K562 (cell line): ENCODE data around the gene ARMC7. TPM values are rescaled to one million over a fixed set of nuclear protein-coding genes. Genes with fewer than 3 reads are reported as not detected.
A peak's percentile ranks its signal among the peaks of the same experiment; 100 is the strongest.

Experiments
- DPF2 ChIP-seq: fragments of 450-650 bp; IDR thresholded peaks from 2 replicates; pipeline ENCODE4 v1.6.1; 2016
- EHMT2 ChIP-seq: fragments of 450-650 bp; IDR thresholded peaks from 2 replicates; pipeline ENCODE4 v1.6.1; 2018; ENCODE audit warnings: antibody characterized with exemption
- ETV1 ChIP-seq: fragments of 450-650 bp; conservative IDR thresholded peaks from 2 replicates; pipeline ENCODE4 v1.6.1; 2016; ENCODE audit warnings: missing genetic modification characterization, control low read depth, low read depth, missing compliant biosample characterization
- HNRNPL ChIP-seq: fragments of 200-400 bp; formaldehyde crosslinking; IDR thresholded peaks from 2 replicates; pipeline ENCODE4 v1.6.1; 2017; ENCODE audit warnings: low read depth, mild to moderate bottlenecking, low read length
- JUND ChIP-seq, 2 experiments: IDR thresholded peaks; 2 replicates in 1 of 2; 3 replicates in 1 of 2; pipeline ENCODE4 v1.6.1; 2011; ENCODE audit warnings: borderline replicate concordance in 2 of 2, low read depth in 2 of 2, low read length in 2 of 2, improper control_type of control experiment in 1 of 2, missing biosample characterization in 1 of 2, missing genetic modification characterization in 1 of 2, missing genetic modification reagents in 1 of 2
- KDM1A ChIP-seq, 2 experiments: fragments of 450-650 bp; IDR thresholded peaks; 2 replicates each; pipeline ENCODE4 v1.6.1; 2016; ENCODE audit warnings: mild to moderate bottlenecking in 2 of 2
- NCOA2 ChIP-seq, 2 experiments: fragments of 450-650 bp; IDR thresholded peaks; 2 replicates each; pipeline ENCODE4 v1.6.1; 2018; ENCODE audit warnings: mild to moderate bottlenecking in 2 of 2, moderate library complexity in 1 of 2; ENCODE audit not compliant: partially characterized antibody in 2 of 2
- NR1H2 ChIP-seq: sonication (generic); formaldehyde crosslinking; IDR thresholded peaks from 2 replicates; pipeline ENCODE4 v1.4.0; 2020; ENCODE audit warnings: mild to moderate bottlenecking, missing genetic modification reagents
- PURB ChIP-seq: sonication (generic); formaldehyde crosslinking; IDR thresholded peaks from 2 replicates; pipeline ENCODE4 v1.9.0; 2021; ENCODE audit warnings: low read depth, mild to moderate bottlenecking, missing genetic modification reagents
- SMC3 ChIP-seq: conservative IDR thresholded peaks from 2 replicates; pipeline ENCODE4 v1.6.1; 2011; ENCODE audit warnings: low read depth, low read length, improper control_type of control experiment; ENCODE audit not compliant: insufficient read depth
- ZNF146 ChIP-seq: IDR thresholded peaks from one replicate; pipeline ENCODE4 v1.6.1; 2018; ENCODE audit warnings: missing compliant biosample characterization; ENCODE audit not compliant: unreplicated experiment
- ZNF57 ChIP-seq: fragments of 450-650 bp; formaldehyde crosslinking; IDR thresholded peaks from 2 replicates; pipeline ENCODE4 v1.4.0; 2020; ENCODE audit warnings: mild to moderate bottlenecking, moderate library complexity
- ZNF699 ChIP-seq: fragments of 250-450 bp; sonication (Bioruptor Pico); IDR thresholded peaks from 2 replicates; pipeline ENCODE4 v1.8.0; 2021; ENCODE audit warnings: mild to moderate bottlenecking, moderate library complexity; ENCODE audit not compliant: insufficient replicate concordance
- polyA plus RNA-seq, 8 experiments: library from polyadenylated mRNA; depleted of rRNA in 4 of 8; stranded (reverse) in 5 of 8; unstranded in 3 of 8; fragments of >200 nt; fragmentation: Nextera tagmentation in 2 of 8; fragmentation: Illumina TruSeq in 1 of 8; extraction: Ambion mirVana in 2 of 8; extraction: Trizol in 1 of 8; gene quantifications; 2 replicates each; pipeline versions ENCODE4 v1.2.1 to v1.2.3, GENCODE V29; 2011 to 2014; ENCODE audit warnings: inconsistent platforms in 1 of 8, missing spikeins in 1 of 8
- total RNA-seq, 7 experiments: library from RNA; depleted of rRNA in 6 of 7; stranded (reverse); fragments of >200 nt in 6 of 7; fragmentation: Illumina TruSeq in 2 of 7; extraction: Trizol in 2 of 7; gene quantifications; 2 replicates each; pipeline versions ENCODE4 v1.2.1 to v1.2.3, GENCODE V29; 2011 to 2021; ENCODE audit warnings: low replicate concordance in 1 of 7
- TF ChIP-seq, protein P1 (sequence below): fragments of 450-650 bp; IDR thresholded peaks from 2 replicates; pipeline ENCODE4 v1.6.1; 2016; ENCODE audit warnings: low read depth
- TF ChIP-seq, protein P2 (sequence below): sonication (generic); formaldehyde crosslinking; IDR thresholded peaks from 2 replicates; pipeline ENCODE4 v1.8.0; 2022; ENCODE audit warnings: missing genetic modification reagents, mild to moderate bottlenecking, borderline replicate concordance
- TF ChIP-seq, protein P3 (sequence below), 2 experiments: fragments of 450-650 bp; conservative IDR thresholded peaks; 2 replicates each; pipeline ENCODE4 v1.6.1; 2017; ENCODE audit warnings: mild to moderate bottlenecking in 2 of 2, moderate library complexity in 2 of 2

Gene ARMC7
- total and polyA plus RNA-seq, 9 of the 15 experiments (the other 6 are each of a cell fraction or from before 2014, with no cell fraction given): 1.4 to 15.2 (median 5.9) TPM

DNA sequence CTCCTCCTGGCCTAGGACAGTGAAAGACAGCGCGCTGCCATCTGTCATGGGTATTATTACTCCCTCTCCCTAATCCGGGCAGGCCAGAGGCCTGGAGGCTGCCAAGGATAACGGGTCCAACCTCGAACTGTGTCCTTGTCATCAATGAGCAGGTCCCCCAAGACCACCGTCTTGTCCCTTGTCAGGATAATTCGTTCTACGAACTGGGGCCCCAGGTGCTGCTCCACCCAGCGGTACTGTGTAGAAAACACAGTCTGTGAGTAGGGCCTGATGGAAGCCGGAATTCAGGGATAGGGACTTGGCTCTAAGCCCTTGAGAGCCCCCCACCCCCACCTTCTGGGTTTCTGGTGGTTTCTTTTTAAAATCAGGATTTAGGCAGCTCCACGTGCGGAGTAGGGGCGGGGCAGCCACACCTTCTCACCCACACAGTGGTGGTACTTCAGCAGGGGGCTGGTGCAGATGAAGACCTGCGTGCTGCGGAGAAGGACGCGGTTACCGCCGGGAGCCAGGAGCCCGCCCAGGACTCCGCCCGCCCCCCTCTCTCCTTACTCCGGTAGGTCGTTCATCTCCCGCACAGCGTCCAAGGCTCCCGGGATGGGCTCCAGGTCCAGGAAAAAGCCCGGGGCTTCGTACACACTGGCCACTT, 21.0 kb downstream of the ARMC7 start (continued):
- no peak for TF ChIP-seq ZNF699 (CRISPR knock-in tag)
- peak; percentile 61 for TF ChIP-seq SMC3
- TF ChIP-seq ZNF57: no peak
- 0 out of 4 replicates have a peak, but pooled peaks of 1 of the 2 experiments have one; percentile 10 for TF ChIP-seq KDM1A (IDR thresholded peaks at IDR 0.05)
- TF ChIP-seq ZNF146 (CRISPR knock-in tag): peak; percentile 18
- no peak for TF ChIP-seq PURB (CRISPR knock-in tag)
- no peak for TF ChIP-seq DPF2
- TF ChIP-seq NCOA2 (IDR thresholded peaks at IDR 0.05; ENCODE audit: partially characterized antibody in 2 of 2): no peak
- TF ChIP-seq, protein P1, sequence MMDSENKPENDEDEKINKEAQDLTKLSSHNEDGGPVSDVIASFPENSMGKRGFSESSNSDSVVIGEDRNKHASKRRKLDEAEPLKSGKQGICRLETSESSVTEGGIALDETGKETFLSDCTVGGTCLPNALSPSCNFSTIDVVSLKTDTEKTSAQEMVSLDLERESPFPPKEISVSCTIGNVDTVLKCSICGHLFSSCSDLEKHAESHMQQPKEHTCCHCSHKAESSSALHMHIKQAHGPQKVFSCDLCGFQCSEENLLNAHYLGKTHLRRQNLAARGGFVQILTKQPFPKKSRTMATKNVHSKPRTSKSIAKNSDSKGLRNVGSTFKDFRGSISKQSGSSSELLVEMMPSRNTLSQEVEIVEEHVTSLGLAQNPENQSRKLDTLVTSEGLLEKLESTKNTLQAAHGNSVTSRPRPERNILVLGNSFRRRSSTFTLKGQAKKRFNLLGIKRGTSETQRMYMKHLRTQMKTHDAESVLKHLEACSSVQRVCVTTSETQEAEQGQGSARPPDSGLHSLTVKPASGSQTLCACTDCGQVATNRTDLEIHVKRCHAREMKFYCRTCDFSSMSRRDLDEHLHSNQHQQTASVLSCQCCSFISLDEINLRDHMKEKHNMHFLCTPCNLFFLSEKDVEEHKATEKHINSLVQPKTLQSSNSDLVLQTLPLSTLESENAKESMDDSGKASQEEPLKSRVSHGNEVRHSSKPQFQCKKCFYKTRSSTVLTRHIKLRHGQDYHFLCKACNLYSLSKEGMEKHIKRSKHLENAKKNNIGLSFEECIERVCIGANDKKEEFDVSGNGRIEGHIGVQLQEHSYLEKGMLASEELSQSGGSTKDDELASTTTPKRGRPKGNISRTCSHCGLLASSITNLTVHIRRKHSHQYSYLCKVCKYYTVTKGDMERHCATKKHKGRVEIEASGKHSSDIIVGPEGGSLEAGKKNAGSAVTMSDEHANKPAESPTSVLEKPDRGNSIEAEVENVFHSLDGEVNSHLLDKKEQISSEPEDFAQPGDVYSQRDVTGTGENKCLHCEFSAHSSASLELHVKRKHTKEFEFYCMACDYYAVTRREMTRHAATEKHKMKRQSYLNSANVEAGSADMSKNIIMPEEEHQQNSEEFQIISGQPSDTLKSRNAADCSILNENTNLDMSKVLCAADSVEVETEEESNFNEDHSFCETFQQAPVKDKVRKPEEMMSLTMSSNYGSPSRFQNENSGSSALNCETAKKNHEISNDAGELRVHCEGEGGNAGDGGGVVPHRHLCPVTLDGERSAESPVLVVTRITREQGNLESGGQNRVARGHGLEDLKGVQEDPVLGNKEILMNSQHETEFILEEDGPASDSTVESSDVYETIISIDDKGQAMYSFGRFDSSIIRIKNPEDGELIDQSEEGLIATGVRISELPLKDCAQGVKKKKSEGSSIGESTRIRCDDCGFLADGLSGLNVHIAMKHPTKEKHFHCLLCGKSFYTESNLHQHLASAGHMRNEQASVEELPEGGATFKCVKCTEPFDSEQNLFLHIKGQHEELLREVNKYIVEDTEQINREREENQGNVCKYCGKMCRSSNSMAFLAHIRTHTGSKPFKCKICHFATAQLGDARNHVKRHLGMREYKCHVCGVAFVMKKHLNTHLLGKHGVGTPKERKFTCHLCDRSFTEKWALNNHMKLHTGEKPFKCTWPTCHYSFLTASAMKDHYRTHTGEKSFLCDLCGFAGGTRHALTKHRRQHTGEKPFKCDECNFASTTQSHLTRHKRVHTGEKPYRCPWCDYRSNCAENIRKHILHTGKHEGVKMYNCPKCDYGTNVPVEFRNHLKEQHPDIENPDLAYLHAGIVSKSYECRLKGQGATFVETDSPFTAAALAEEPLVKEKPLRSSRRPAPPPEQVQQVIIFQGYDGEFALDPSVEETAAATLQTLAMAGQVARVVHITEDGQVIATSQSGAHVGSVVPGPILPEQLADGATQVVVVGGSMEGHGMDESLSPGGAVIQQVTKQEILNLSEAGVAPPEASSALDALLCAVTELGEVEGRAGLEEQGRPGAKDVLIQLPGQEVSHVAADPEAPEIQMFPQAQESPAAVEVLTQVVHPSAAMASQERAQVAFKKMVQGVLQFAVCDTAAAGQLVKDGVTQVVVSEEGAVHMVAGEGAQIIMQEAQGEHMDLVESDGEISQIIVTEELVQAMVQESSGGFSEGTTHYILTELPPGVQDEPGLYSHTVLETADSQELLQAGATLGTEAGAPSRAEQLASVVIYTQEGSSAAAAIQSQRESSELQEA: no peak
- TF ChIP-seq EHMT2: no peak
- TF ChIP-seq, protein P2, sequence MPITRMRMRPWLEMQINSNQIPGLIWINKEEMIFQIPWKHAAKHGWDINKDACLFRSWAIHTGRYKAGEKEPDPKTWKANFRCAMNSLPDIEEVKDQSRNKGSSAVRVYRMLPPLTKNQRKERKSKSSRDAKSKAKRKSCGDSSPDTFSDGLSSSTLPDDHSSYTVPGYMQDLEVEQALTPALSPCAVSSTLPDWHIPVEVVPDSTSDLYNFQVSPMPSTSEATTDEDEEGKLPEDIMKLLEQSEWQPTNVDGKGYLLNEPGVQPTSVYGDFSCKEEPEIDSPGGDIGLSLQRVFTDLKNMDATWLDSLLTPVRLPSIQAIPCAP (CRISPR knock-in tag): no peak
- 0 out of 2 replicates have a peak, but pooled peaks have one; percentile 22 for TF ChIP-seq JUND (IDR thresholded peaks at IDR 0.05; ENCODE audit: borderline replicate concordance, low read depth, low read length)
- TF ChIP-seq JUND (tag; IDR thresholded peaks at IDR 0.05; ENCODE audit: borderline replicate concordance, low read depth, low read length): no peak
- TF ChIP-seq, protein P3, sequence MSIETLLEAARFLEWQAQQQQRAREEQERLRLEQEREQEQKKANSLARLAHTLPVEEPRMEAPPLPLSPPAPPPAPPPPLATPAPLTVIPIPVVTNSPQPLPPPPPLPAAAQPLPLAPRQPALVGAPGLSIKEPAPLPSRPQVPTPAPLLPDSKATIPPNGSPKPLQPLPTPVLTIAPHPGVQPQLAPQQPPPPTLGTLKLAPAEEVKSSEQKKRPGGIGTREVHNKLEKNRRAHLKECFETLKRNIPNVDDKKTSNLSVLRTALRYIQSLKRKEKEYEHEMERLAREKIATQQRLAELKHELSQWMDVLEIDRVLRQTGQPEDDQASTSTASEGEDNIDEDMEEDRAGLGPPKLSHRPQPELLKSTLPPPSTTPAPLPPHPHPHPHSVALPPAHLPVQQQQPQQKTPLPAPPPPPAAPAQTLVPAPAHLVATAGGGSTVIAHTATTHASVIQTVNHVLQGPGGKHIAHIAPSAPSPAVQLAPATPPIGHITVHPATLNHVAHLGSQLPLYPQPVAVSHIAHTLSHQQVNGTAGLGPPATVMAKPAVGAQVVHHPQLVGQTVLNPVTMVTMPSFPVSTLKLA (conservative IDR thresholded peaks at IDR 0.05): peak in 1 of 2 experiments; percentile 67; a peak in 3 of 4 replicates
- 0 out of 2 replicates have a peak, but pooled peaks have one; percentile 17 for TF ChIP-seq ETV1 (tag)
- TF ChIP-seq NR1H2 (CRISPR knock-in tag): no peak
- TF ChIP-seq HNRNPL: no peak
